Sigmoid colon (tissue), 7 donors: ENCODE data around the gene PLXNA3. TPM values are rescaled to one million over a fixed set of nuclear protein-coding genes. Genes with fewer than 3 reads are reported as not detected.

ENCODE experiments used
- DNase-seq: peaks from one replicate; pipeline ENCODE4 v3.0.0-alpha.2; 2019
- H3K27ac ChIP-seq, 4 donors: fragments of 200-600 bp; sonication (generic); one replicate each; pipeline ENCODE4 v1.5.1; 2016 to 2019; ENCODE audit warnings: mild to moderate bottlenecking in 1 of 4
- H3K27me3 ChIP-seq, 3 donors: fragments of 200-600 bp; sonication (generic); one replicate each; pipeline ENCODE4 v1.5.1; 2019; ENCODE audit warnings: mild to moderate bottlenecking in 1 of 3
- H3K36me3 ChIP-seq, 4 donors: fragments of 200-600 bp; sonication (generic); one replicate each; pipeline ENCODE4 v1.5.1; 2016 to 2019
- H3K4me1 ChIP-seq, 4 donors: fragments of 200-600 bp; sonication (generic); one replicate each; pipeline ENCODE4 v1.5.1; 2017 to 2019
- H3K4me3 ChIP-seq, 4 donors: fragments of 200-600 bp; sonication (generic); one replicate each; pipeline ENCODE4 v1.5.1; 2017 to 2019; ENCODE audit warnings: mild to moderate bottlenecking in 2 of 4, moderate library complexity in 1 of 4
- H3K9me3 ChIP-seq, 4 donors: fragments of 200-600 bp in 3 of 4; sonication (generic) in 3 of 4; one replicate each; pipeline versions ENCODE4 v1.5.1 to v1.6.1; 2013 to 2019
- EP300 ChIP-seq, 4 donors: sonication (generic); formaldehyde crosslinking; IDR thresholded peaks; one replicate each; pipeline ENCODE4 v1.6.1; 2017; ENCODE audit warnings: antibody characterized with exemption in 4 of 4
- POLR2A ChIP-seq, 2 donors: fragments of 450-650 bp; IDR thresholded peaks; one replicate each; pipeline ENCODE4 v1.6.1; 2016; ENCODE audit warnings: antibody characterized with exemption in 2 of 2, mild to moderate bottlenecking in 2 of 2, moderate library complexity in 2 of 2
- POLR2AphosphoS5 ChIP-seq, 4 donors: sonication (generic); formaldehyde crosslinking; IDR thresholded peaks; one replicate each; pipeline ENCODE4 v1.6.1; 2017; ENCODE audit warnings: antibody characterized with exemption in 4 of 4
- WGBS, 2 donors: extraction: QIAGEN DNeasy Blood & Tissue Kit; methylation state at CpG; one replicate each; pipeline ENCODE4 v1.1.7; 2013; 5-methylcytosine and 5-hydroxymethylcytosine counted together
- intact Hi-C: fragments of 100-400 bp; cut with DNase I; formaldehyde crosslinking; loops from one replicate; pipeline ENCODE4 v1.15.1; 2023
- polyA plus RNA-seq, 3 donors: library from polyadenylated mRNA; stranded (reverse); fragments of 200-250 nt; gene quantifications; one replicate each; pipeline ENCODE4 v1.2.3, GENCODE V29; 2013
- total RNA-seq, 4 donors: library from RNA; depleted of rRNA; stranded (reverse); fragments of >200 nt; gene quantifications; one replicate each; pipeline ENCODE4 v1.1.0, GENCODE V29; 2016
- TF ChIP-seq, protein P1 (sequence below), 4 experiments: fragments of 450-650 bp in 3 of 4; fragments of 200-600 bp in 1 of 4; IDR thresholded peaks; one replicate each; pipeline ENCODE4 v1.5.1; 2016 to 2019; ENCODE audit warnings: antibody characterized with exemption in 4 of 4, mild to moderate bottlenecking in 3 of 4, moderate library complexity in 2 of 4
- donor health status: healthy with polysubstance abuse.
- donor health status: Bipolar disorder and iron deficiency.
- donor health status: healthy.

Gene PLXNA3
- total and polyA plus RNA-seq, 7 donors, result 3.1 to 22.9 (median 6.1) TPM

DNA sequence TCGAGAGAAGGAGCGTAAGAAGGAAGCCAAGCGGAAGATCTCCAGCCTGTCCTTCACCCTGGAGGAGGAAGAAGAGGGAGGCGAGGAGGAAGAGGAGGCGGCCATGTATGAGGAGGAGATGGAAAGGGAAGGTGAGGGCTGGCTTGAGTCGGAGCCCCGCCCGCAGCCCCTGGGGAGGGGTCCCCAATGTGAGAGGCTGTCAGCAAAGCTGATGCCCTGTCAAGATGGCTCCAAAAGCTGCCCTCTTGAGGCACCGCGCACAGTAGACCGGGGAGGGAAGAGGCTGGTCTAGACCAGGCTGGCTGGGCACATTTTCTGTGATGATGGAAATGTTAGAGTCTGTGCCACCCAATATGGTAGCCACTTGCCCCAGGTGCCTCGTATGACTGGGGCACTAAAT is 11.7 kb upstream of the PLXNA3 start:
- peaks cover 0 to 30% (median 19%) of the 10 kb centered on the region in 4 donors for H3K4me1 ChIP-seq
- no peaks in the 10 kb centered on the region for H3K9me3 ChIP-seq
- peaks cover 8 to 48% (median 21%) of the 10 kb centered on the region in 4 donors for H3K36me3 ChIP-seq
- intact Hi-C loops, result no loop called here
- no peaks in the 10 kb centered on the region for H3K27me3 ChIP-seq
- TF ChIP-seq, protein P1, sequence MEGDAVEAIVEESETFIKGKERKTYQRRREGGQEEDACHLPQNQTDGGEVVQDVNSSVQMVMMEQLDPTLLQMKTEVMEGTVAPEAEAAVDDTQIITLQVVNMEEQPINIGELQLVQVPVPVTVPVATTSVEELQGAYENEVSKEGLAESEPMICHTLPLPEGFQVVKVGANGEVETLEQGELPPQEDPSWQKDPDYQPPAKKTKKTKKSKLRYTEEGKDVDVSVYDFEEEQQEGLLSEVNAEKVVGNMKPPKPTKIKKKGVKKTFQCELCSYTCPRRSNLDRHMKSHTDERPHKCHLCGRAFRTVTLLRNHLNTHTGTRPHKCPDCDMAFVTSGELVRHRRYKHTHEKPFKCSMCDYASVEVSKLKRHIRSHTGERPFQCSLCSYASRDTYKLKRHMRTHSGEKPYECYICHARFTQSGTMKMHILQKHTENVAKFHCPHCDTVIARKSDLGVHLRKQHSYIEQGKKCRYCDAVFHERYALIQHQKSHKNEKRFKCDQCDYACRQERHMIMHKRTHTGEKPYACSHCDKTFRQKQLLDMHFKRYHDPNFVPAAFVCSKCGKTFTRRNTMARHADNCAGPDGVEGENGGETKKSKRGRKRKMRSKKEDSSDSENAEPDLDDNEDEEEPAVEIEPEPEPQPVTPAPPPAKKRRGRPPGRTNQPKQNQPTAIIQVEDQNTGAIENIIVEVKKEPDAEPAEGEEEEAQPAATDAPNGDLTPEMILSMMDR (IDR thresholded peaks at IDR 0.05), result no peak
- no peak for TF ChIP-seq EP300 (IDR thresholded peaks at IDR 0.05)
- no peak for TF ChIP-seq POLR2AphosphoS5 (IDR thresholded peaks at IDR 0.05)
- no peak for TF ChIP-seq POLR2A (IDR thresholded peaks at IDR 0.05)
- WGBS, 2 donors, result 94 to 96% methylated on average over 12 of the region's 12 CpGs
- H3K4me3 ChIP-seq, result no peak overlapping the region
- no peak overlapping the region for H3K27ac ChIP-seq
- no peak for DNase-seq

DNA sequence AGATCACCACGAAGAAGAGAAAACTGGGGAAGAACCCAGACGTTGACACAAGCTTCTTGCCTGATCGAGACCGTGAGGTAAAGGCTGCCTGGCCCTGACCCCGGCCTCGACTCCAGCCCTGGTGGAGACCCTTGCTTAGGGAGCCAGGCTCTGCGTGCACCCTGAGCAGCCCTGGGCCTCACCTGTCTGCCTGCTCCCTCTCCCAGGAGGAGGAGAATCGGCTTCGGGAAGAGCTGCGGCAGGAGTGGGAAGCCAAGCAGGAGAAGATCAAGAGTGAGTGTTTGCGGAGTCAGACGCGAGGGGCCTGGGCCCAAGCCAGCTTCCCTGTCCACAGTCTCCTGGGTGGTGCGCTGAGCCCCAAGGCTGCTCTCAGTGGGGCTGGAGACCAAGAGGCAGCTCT is 9.6 kb upstream of the PLXNA3 start:
- WGBS, 2 donors, result 95% methylated on average over 14 of the region's 14 CpGs
- no peak for DNase-seq
- Histone ChIP-seq H3K27ac (no peak overlapping the region), H3K36me3 (peaks cover 5 to 34% (median 14%) of the 10 kb centered on the region in 4 donors), H3K9me3 (no peaks in the 10 kb centered on the region), H3K4me3 (no peak overlapping the region), H3K4me1 (peaks cover 0 to 27% (median 16%) of the 10 kb centered on the region in 4 donors), H3K27me3 (no peaks in the 10 kb centered on the region)
- intact Hi-C loops, result no loop called here
- no peak for TF ChIP-seq EP300 (IDR thresholded peaks at IDR 0.05)

DNA sequence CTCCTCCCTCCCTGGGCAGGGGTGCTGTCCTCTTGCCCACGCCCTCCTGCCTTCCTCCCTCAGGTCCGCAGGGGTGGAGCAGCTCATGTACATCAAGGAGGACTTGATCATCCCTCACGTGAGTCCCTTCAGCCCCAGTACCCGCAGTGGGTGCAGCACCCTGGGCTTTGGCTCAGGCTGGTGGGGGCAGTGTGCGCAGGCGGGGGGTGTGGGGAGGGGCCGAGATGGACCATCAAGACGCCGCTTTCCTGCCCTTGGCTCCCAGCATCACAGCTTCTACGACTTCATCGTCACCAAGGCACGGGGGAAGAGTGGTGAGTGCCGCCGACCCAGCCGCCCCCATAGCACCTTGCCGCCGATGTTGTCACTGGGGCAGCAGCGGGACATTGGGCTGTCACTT is 8.5 kb upstream of the PLXNA3 start:
- peaks cover 5 to 34% (median 14%) of the 10 kb centered on the region in 4 donors for H3K36me3 ChIP-seq
- TF ChIP-seq EP300 (IDR thresholded peaks at IDR 0.05), result no peak
- no peak for TF ChIP-seq POLR2AphosphoS5 (IDR thresholded peaks at IDR 0.05)
- no peak for TF ChIP-seq POLR2A (IDR thresholded peaks at IDR 0.05)
- TF ChIP-seq, protein P1 (IDR thresholded peaks at IDR 0.05), result no peak

DNA sequence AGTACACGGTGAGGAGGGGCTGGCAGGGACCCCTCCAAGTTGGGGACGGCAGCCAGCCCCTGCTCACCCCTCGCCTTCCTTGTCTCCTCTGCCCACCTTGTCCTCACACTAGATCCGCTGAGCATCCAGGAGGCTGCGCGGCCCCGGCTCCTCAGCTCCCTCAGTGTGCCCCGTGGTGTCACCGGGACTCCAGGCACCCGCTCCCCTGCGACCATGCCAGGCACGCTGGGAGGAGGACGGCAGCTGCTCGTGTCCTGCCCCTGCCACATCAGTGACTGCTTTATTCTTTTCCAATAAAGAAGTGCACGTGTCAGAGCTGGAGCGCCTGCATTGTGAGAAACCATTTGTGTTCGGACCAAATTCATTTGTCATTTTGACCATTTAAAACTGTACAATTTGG is 7.8 kb upstream of the PLXNA3 start:
- no peak overlapping the region for H3K4me3 ChIP-seq
- H3K36me3 ChIP-seq, result peaks cover 5 to 34% (median 14%) of the 10 kb centered on the region in 4 donors
- 95 to 96% methylated on average over 17 of the region's 17 CpGs for WGBS, 2 donors
- no peaks in the 10 kb centered on the region for H3K9me3 ChIP-seq
- H3K27me3 ChIP-seq, result no peaks in the 10 kb centered on the region
- no peak for DNase-seq
- intact Hi-C loops, result no loop called here
- peaks cover 0 to 13% (median 5%) of the 10 kb centered on the region in 4 donors for H3K4me1 ChIP-seq
- H3K27ac ChIP-seq, result no peak overlapping the region
- TF ChIP-seq POLR2A (IDR thresholded peaks at IDR 0.05) (no peak), EP300 (IDR thresholded peaks at IDR 0.05) (no peak), POLR2AphosphoS5 (IDR thresholded peaks at IDR 0.05) (no peak)
- TF ChIP-seq, protein P1 (IDR thresholded peaks at IDR 0.05), result no peak

More for the DNA sequence above, 8.5 kb upstream of the PLXNA3 start:
- no peak for DNase-seq
- no peak overlapping the region for H3K4me3 ChIP-seq
- H3K27me3 ChIP-seq, result no peaks in the 10 kb centered on the region
- peaks cover 0 to 19% (median 12%) of the 10 kb centered on the region in 4 donors for H3K4me1 ChIP-seq
- intact Hi-C loops, result no loop called here
- WGBS, 2 donors, result 94 to 96% methylated on average over 18 of the region's 18 CpGs
- H3K9me3 ChIP-seq, result no peaks in the 10 kb centered on the region
- no peak overlapping the region for H3K27ac ChIP-seq

DNA sequence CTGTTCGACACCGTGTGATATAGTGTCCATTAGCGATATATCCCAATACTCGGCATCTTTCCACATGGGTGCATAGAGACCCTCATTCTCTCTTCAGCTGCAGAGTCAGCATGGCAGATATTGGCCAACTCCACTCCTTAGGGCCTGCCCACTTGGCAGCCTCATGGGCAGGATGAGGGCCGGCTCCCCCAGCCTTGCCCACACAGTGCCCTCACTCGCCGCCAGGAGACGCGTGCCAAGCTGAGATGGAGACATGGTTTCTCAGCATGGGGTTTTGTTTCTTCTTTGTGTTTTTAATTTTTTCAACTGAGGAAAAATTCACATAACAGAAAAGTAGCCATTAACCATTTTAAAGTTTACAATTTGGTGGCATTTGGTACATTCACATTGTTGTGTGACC is 5.3 kb upstream of the PLXNA3 start:
- no peak for DNase-seq
- WGBS, 2 donors, result 95 to 97% methylated on average over 9 of the region's 9 CpGs
- H3K9me3 ChIP-seq, result no peaks in the 10 kb centered on the region

More for the DNA sequence above, 5.3 kb upstream of the PLXNA3 start:
- Histone ChIP-seq H3K4me1 (no peaks in the 10 kb centered on the region), H3K4me3 (no peak overlapping the region), H3K27ac (no peak overlapping the region), H3K36me3 (peaks cover 5 to 32% (median 14%) of the 10 kb centered on the region in 4 donors), H3K27me3 (no peaks in the 10 kb centered on the region)
- intact Hi-C loops, result no loop called here
- TF ChIP-seq POLR2AphosphoS5 (IDR thresholded peaks at IDR 0.05) (no peak), POLR2A (IDR thresholded peaks at IDR 0.05) (no peak), EP300 (IDR thresholded peaks at IDR 0.05) (no peak)
- TF ChIP-seq, protein P1 (IDR thresholded peaks at IDR 0.05), result no peak
